WTC11 (cell line): Measurements from ENCODE around the gene GATB. TPM values are rescaled to one million over a fixed set of nuclear protein-coding genes. Genes with fewer than 3 reads are reported as not detected.

Experiments used
- ATAC-seq: fragments of 200-7000 bp; cut with Tn5 transposase; 2 replicates; pipeline ENCODE4 v1.10.0; 2021; ENCODE audit warnings: mild to moderate bottlenecking, moderate library complexity
- CTCF ChIA-PET: fragments of 300-600 bp; sonication (Branson Sonifier 250); formaldehyde crosslinking; loops from one replicate; lab custom pipeline; 2021; ENCODE audit warnings: antibody characterized with exemption; lab: Charles Lee
- POLR2A ChIA-PET: fragments of 350-600 bp; sonication (Branson Sonifier 250); formaldehyde crosslinking; loops from one replicate; lab custom pipeline; 2021; ENCODE audit warnings: antibody characterized with exemption; lab: Charles Lee
- DNase-seq: peaks from one replicate; pipeline ENCODE4 v3.0.0; 2021; ENCODE audit warnings: low spot score
- H3K27ac Mint-ChIP-seq: 2 replicates; pipeline ENCODE4 v1.8.0; 2021; ENCODE audit warnings: mixed read lengths
- H3K27me3 Mint-ChIP-seq: 2 replicates; pipeline ENCODE4 v1.8.0; 2021; ENCODE audit warnings: low read depth, mild to moderate bottlenecking, moderate library complexity, mixed read lengths
- H3K36me3 Mint-ChIP-seq: 2 replicates; pipeline ENCODE4 v1.8.0; 2021; ENCODE audit warnings: mixed read lengths
- H3K4me1 Mint-ChIP-seq: 2 replicates; pipeline ENCODE4 v1.8.0; 2022; ENCODE audit warnings: mixed read lengths
- H3K4me3 Mint-ChIP-seq: 2 replicates; pipeline ENCODE4 v1.8.0; 2021; ENCODE audit warnings: mild to moderate bottlenecking, moderate library complexity, mixed read lengths
- H3K9me3 Mint-ChIP-seq: 2 replicates; pipeline ENCODE4 v1.8.0; 2021; ENCODE audit warnings: mixed read lengths
- ARID4B ChIP-seq: sonication (generic); formaldehyde crosslinking; IDR thresholded peaks from 2 replicates; pipeline ENCODE4 v1.8.0; 2023; ENCODE audit warnings: missing genetic modification reagents, mild to moderate bottlenecking, borderline replicate concordance
- ATF1 ChIP-seq: sonication (generic); formaldehyde crosslinking; IDR thresholded peaks from 2 replicates; pipeline ENCODE4 v1.8.1; 2023; ENCODE audit warnings: mild to moderate bottlenecking, moderate library complexity, missing genetic modification reagents
- FOXK1 ChIP-seq: sonication (generic); formaldehyde crosslinking; IDR thresholded peaks from 2 replicates; pipeline ENCODE4 v1.8.0; 2022; ENCODE audit warnings: mild to moderate bottlenecking, moderate library complexity, missing genetic modification reagents
- NR3C1 ChIP-seq: sonication (generic); formaldehyde crosslinking; conservative IDR thresholded peaks from 2 replicates; pipeline ENCODE4 v1.8.1; 2023; ENCODE audit warnings: low read depth, mild to moderate bottlenecking, missing genetic modification reagents
- PRRX2 ChIP-seq: fragments of 250-450 bp; sonication (Bioruptor Pico); IDR thresholded peaks from 2 replicates; pipeline ENCODE4 v1.8.0; 2021; ENCODE audit warnings: mild to moderate bottlenecking
- USF1 ChIP-seq: sonication (generic); formaldehyde crosslinking; IDR thresholded peaks from 2 replicates; pipeline ENCODE4 v1.8.0; 2022; ENCODE audit warnings: mild to moderate bottlenecking, missing genetic modification reagents
- ZNF317 ChIP-seq: sonication (generic); formaldehyde crosslinking; IDR thresholded peaks from 2 replicates; pipeline ENCODE4 v1.8.1; 2023; ENCODE audit warnings: low read depth, mild to moderate bottlenecking, moderate library complexity, missing genetic modification reagents, borderline replicate concordance
- ZNF532 ChIP-seq: fragments of 250-450 bp; sonication (Bioruptor Pico); IDR thresholded peaks from 2 replicates; pipeline ENCODE4 v1.9.0; 2021; ENCODE audit warnings: mild to moderate bottlenecking, borderline replicate concordance
- total RNA-seq: library from RNA; stranded (reverse); gene quantifications from 3 replicates; pipeline ENCODE4 v1.2.3, GENCODE V29; 2021
- TF ChIP-seq, protein P1 (sequence below): sonication (generic); formaldehyde crosslinking; IDR thresholded peaks from 2 replicates; pipeline ENCODE4 v1.8.1; 2022; ENCODE audit warnings: mild to moderate bottlenecking, moderate library complexity, missing genetic modification reagents
- TF ChIP-seq, protein P2 (sequence below): fragments of 250-450 bp; sonication (Bioruptor Pico); IDR thresholded peaks from 2 replicates; pipeline ENCODE4 v1.8.0; 2021; ENCODE audit warnings: mild to moderate bottlenecking

The GATB gene
- total RNA-seq, 1 experiment from 2014 or later, result 22.7 TPM

DNA sequence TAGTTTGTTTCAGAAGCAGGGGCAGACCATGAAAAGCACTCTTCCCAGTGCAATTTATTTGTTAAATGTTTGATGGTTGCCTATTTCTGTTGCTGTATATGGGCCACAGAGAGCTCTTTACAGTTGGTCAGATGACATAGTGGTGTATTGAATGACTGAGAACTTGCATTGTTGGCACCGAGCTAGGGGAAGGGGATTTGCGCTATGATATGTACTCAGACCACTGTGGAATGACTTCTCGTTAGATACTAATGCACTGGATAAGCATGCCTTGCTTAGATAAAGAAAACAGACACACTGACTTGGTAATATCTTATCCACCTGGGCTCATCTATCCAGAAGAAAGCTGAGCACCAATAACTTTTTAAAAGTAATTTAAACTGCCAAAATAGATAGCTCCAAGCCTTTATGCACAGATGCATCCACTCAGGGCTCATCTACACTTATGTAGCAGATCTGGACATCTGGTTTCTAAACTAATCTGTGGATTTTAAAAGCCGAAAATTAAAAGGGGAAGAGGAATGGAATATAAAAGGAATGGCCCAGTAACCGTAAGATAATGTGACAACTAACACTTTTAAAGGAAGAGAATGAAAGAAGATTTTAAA is 132.7 kb downstream of the GATB start (continued):
- TF ChIP-seq ARID4B, result no peak
- no peak for TF ChIP-seq NR3C1
- TF ChIP-seq PRRX2 (CRISPR knock-in tag), result no peak
- TF ChIP-seq ATF1 (CRISPR knock-in tag), result no peak
- no peak for TF ChIP-seq USF1
- TF ChIP-seq, protein P1, sequence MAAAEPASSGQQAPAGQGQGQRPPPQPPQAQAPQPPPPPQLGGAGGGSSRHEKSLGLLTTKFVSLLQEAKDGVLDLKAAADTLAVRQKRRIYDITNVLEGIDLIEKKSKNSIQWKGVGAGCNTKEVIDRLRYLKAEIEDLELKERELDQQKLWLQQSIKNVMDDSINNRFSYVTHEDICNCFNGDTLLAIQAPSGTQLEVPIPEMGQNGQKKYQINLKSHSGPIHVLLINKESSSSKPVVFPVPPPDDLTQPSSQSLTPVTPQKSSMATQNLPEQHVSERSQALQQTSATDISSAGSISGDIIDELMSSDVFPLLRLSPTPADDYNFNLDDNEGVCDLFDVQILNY (CRISPR knock-in tag), result no peak
- no peak for TF ChIP-seq ZNF317 (CRISPR knock-in tag)
- TF ChIP-seq FOXK1 (CRISPR knock-in tag), result no peak
- no peak for TF ChIP-seq ZNF532

- no peaks in the 10 kb centered on the region for H3K27me3 Mint-ChIP-seq
- TF ChIP-seq, protein P2, sequence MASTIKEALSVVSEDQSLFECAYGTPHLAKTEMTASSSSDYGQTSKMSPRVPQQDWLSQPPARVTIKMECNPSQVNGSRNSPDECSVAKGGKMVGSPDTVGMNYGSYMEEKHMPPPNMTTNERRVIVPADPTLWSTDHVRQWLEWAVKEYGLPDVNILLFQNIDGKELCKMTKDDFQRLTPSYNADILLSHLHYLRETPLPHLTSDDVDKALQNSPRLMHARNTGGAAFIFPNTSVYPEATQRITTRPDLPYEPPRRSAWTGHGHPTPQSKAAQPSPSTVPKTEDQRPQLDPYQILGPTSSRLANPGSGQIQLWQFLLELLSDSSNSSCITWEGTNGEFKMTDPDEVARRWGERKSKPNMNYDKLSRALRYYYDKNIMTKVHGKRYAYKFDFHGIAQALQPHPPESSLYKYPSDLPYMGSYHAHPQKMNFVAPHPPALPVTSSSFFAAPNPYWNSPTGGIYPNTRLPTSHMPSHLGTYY (CRISPR knock-in tag), result no peak
- TF ChIP-seq USF1, result no peak
- ChIA-PET CTCF (interaction anchor here (0.7 to 1.7 kb wide), 3 partner anchors 138 to 610 kb away, joined by 3 to 4 read pairs (median 3); partner anchors contain the start of gene PRSS48), POLR2A (interaction anchor here (0.9 to 1.4 kb wide), 2 partner anchors 12 to 474 kb away, joined by 3 read pairs; no protein-coding TSS in a partner anchor)
- no peaks in the 10 kb centered on the region for H3K36me3 Mint-ChIP-seq
- ATAC-seq, result no peak
- no peak for DNase-seq
- peaks cover 17% of the 10 kb centered on the region for H3K4me1 Mint-ChIP-seq
- no peak overlapping the region for H3K27ac Mint-ChIP-seq
- no peak overlapping the region for H3K4me3 Mint-ChIP-seq
- no peaks in the 10 kb centered on the region for H3K9me3 Mint-ChIP-seq
Measured at GRCh38 chr4:151627491-151627890, 133.3 kb downstream of the GATB start.
